ENCODE data around the gene TMEM256.
A peak's percentile ranks its signal among the peaks of the same experiment; 100 is the strongest.

TMEM256 gene

DNA sequence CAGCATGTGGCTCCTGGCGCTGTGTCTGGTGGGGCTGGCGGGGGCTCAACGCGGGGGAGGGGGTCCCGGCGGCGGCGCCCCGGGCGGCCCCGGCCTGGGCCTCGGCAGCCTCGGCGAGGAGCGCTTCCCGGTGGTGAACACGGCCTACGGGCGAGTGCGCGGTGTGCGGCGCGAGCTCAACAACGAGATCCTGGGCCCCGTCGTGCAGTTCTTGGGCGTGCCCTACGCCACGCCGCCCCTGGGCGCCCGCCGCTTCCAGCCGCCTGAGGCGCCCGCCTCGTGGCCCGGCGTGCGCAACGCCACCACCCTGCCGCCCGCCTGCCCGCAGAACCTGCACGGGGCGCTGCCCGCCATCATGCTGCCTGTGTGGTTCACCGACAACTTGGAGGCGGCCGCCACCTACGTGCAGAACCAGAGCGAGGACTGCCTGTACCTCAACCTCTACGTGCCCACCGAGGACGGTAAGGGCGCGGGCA lies 4.4 kb upstream of the TMEM256 start:
- no peaks in the 10 kb centered on the region for H3K9me3 Mint-ChIP-seq
- no peaks in the 10 kb centered on the region for H3K36me3 Mint-ChIP-seq (ENCODE audit: low read depth)
- no peak overlapping the region for H3K4me3 Mint-ChIP-seq
- peaks cover 27% of the 10 kb centered on the region for H3K27me3 Mint-ChIP-seq (ENCODE audit: low read depth)
- DNase-seq (ENCODE audit: low spot score), result no peak
- peaks cover 5% of the 10 kb centered on the region for H3K4me1 Mint-ChIP-seq (ENCODE audit: low read depth)
- no peak overlapping the region for H3K27ac Mint-ChIP-seq

- Mint-ChIP-seq H3K27me3 (ENCODE audit: low read depth) (peaks cover 27% of the 10 kb centered on the region), H3K9me3 (no peaks in the 10 kb centered on the region), H3K4me3 (no peak within 1 kb of the TSS), H3K36me3 (ENCODE audit: low read depth) (no peaks in the 10 kb centered on the region), H3K4me1 (ENCODE audit: low read depth) (peaks cover 10% of the 10 kb centered on the region), H3K27ac (no peak within 1 kb of the TSS)
- DNase-seq (ENCODE audit: low spot score), result no peak
Measured at GRCh38 chr17:7407485-7408251, 3.8 kb upstream of the TMEM256 start, which contains the start of gene NLGN2. Gene NLGN2, plus strand, starts transcription at chr17:7407845. Its CDS starts 411 bp downstream, at chr17:7408256.

DNA sequence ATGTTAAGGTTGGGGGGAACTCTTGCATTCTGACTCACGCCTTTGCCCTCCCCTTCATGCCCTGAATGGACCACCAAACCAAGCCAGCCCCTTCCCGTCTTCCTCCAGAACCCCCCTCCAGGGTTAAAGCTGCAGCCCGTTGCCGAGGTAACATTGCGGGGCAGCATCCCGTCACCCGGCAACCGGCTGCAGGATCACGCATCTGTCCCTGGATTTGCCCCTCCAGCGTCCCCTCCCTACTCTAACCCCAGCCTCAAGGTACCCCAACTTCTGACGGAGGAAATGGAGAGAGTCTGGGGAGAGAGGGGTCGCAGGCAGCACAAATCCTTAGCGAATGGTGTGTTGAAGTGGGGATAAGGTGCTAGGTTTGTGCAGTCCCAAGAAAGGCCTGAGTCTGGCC lies 3.2 kb upstream of the TMEM256 start:
- Mint-ChIP-seq H3K4me3 (no peak overlapping the region), H3K9me3 (no peaks in the 10 kb centered on the region), H3K27ac (no peak overlapping the region), H3K27me3 (ENCODE audit: low read depth) (peaks cover 27% of the 10 kb centered on the region), H3K4me1 (ENCODE audit: low read depth) (peaks cover 10% of the 10 kb centered on the region), H3K36me3 (ENCODE audit: low read depth) (no peaks in the 10 kb centered on the region)
- DNase-seq (ENCODE audit: low spot score), result no peak

DNA sequence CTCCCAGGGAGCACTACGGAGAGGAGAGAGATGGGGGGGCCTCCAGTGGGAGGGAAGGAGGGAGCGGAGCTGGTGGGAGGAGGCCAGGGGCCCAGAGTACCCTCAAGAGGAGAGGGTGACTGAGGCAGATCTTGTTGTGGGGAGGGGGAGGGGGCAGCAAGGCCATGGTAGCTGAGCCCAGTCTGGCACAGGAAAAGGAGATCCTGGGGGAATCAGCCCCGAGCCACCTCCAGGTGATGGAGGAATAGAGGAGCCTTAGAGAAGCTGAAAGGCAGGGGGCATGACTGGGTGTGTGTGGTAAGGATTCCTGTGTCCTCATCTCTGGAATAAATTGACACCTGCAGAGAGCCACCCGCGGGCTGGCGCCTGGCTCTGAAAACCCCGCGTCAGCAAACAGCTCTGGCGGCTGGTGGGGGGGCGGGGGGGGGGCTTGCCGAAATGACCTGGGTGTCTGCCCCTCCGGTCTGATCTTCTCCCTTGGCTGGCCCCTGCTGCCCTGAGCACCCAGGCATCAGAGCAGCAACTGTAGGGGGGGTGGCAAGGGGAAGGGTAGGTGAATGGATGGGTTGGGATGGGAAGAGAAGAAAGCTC lies 2.4 kb upstream of the TMEM256 start:
- peak overlapping the region; percentile 49 for H3K27ac Mint-ChIP-seq
- H3K36me3 Mint-ChIP-seq (ENCODE audit: low read depth), result peaks cover 4% of the 10 kb centered on the region
- peaks cover 10% of the 10 kb centered on the region for H3K4me1 Mint-ChIP-seq (ENCODE audit: low read depth)
- no peak for DNase-seq (ENCODE audit: low spot score)
- H3K4me3 Mint-ChIP-seq, result peak overlapping the region; percentile 68
- peaks cover 27% of the 10 kb centered on the region for H3K27me3 Mint-ChIP-seq (ENCODE audit: low read depth)
- no peaks in the 10 kb centered on the region for H3K9me3 Mint-ChIP-seq

- peaks cover 4% of the 10 kb centered on the region for H3K36me3 Mint-ChIP-seq (ENCODE audit: low read depth)
- H3K27ac Mint-ChIP-seq, result peak overlapping the region; percentile 49
- H3K4me1 Mint-ChIP-seq (ENCODE audit: low read depth), result peaks cover 10% of the 10 kb centered on the region
- H3K27me3 Mint-ChIP-seq (ENCODE audit: low read depth), result peaks cover 27% of the 10 kb centered on the region
- DNase-seq (ENCODE audit: low spot score), result no peak
- no peaks in the 10 kb centered on the region for H3K9me3 Mint-ChIP-seq
- peak overlapping the region; percentile 81 for H3K4me3 Mint-ChIP-seq
Measured at GRCh38 chr17:7405350-7406234, 1.7 kb upstream of the TMEM256 start.

GRCh38 chr17:7404737-7405349 lies 946 bp upstream of the TMEM256 start:
- peaks cover 27% of the 10 kb centered on the region for H3K27me3 Mint-ChIP-seq (ENCODE audit: low read depth)
- H3K27ac Mint-ChIP-seq, result peak overlapping the region; percentile 88
- H3K36me3 Mint-ChIP-seq (ENCODE audit: low read depth), result peaks cover 4% of the 10 kb centered on the region
- H3K4me1 Mint-ChIP-seq (ENCODE audit: low read depth), result peaks cover 10% of the 10 kb centered on the region
- H3K9me3 Mint-ChIP-seq, result no peaks in the 10 kb centered on the region
- H3K4me3 Mint-ChIP-seq, result peak overlapping the region; percentile 97
- no peak for DNase-seq (ENCODE audit: low spot score)

DNA sequence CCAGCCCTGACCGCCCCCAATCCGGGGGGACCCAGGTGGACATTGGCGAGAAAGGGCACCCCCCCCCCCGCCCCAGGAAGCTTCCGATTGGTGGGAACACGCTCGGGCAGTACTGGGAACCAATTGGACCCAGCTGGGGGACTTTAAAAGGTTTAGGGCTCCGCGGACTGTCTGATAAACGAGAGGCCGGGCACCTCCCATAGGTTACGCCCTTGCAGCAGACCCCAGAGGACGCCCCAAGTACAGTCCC lies 245 bp downstream of the TMEM256 start:
- peak overlapping the region; percentile 97 for H3K4me3 Mint-ChIP-seq

DNA sequence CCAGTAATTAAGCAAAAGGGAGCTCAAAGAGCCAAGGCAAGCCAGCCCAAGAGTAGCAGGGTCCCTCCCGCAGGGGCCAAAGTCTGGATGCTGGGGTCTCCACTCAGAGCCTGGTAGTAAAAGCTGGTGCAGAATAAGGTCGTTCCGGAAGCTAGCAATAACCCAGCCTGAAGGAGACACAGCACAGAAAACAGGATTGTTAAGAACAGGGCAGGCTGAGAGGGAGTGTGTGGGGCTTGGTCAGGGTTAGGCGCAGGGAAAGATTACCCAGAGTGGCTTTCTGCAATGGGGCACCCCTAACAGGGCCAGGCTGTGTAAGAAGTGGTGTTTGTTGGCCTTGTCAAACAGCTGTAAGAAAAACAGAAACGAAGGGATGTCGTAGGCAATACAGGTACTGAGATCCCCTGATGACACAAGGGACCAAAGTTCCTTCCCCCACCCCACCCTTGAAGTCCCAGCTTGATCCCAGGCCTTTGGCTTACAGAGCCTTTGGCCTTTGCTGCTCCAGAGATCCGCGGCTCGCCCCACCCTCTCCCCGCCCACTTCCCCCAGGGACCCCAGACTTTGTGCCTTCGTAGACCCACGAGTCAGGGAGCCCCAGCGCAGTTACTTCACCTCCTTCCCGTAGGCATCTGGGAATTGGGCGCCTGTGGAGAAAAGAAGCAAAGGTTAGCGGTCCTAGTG lies 712 bp downstream of the TMEM256 start:
- Mint-ChIP-seq H3K9me3 (no peaks in the 10 kb centered on the region), H3K4me3 (peak overlapping the region; percentile 97), H3K27ac (peak overlapping the region; percentile 88), H3K4me1 (ENCODE audit: low read depth) (peaks cover 10% of the 10 kb centered on the region), H3K36me3 (ENCODE audit: low read depth) (peaks cover 4% of the 10 kb centered on the region), H3K27me3 (ENCODE audit: low read depth) (peaks cover 20% of the 10 kb centered on the region)
- no peak for DNase-seq (ENCODE audit: low spot score)

More for the DNA sequence above, 245 bp downstream of the TMEM256 start:
- Mint-ChIP-seq H3K27me3 (ENCODE audit: low read depth) (peaks cover 20% of the 10 kb centered on the region), H3K27ac (peak overlapping the region; percentile 88), H3K36me3 (ENCODE audit: low read depth) (peaks cover 4% of the 10 kb centered on the region), H3K9me3 (no peaks in the 10 kb centered on the region), H3K4me1 (ENCODE audit: low read depth) (peaks cover 10% of the 10 kb centered on the region)
- no peak for DNase-seq (ENCODE audit: low spot score)

DNA sequence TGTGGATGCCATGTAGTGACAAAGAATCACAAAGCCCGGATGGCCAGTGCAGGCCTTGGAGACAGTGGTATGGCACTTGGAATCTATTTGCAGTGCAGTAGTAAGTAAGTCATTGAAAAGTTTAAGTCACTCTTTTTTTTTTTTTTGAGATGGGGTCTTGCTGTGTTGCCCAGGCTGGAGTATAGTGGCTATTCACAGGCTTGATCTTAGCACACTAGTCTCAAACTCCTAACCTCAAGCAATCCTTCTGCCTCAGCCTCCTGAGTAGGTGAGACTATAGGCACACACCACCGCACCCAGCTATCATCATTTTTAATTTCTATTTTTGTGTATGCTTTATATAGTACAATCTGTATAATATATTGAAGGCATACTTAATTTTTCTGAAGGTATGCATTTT lies 5.3 kb downstream of the TMEM256 start:
- peaks cover 13% of the 10 kb centered on the region for H3K4me1 Mint-ChIP-seq (ENCODE audit: low read depth)
- no peak overlapping the region for H3K27ac Mint-ChIP-seq
- H3K4me3 Mint-ChIP-seq, result no peak overlapping the region
- H3K27me3 Mint-ChIP-seq (ENCODE audit: low read depth), result no peaks in the 10 kb centered on the region
- no peak for DNase-seq (ENCODE audit: low spot score)
- H3K36me3 Mint-ChIP-seq (ENCODE audit: low read depth), result peaks cover 4% of the 10 kb centered on the region
- no peaks in the 10 kb centered on the region for H3K9me3 Mint-ChIP-seq

DNA sequence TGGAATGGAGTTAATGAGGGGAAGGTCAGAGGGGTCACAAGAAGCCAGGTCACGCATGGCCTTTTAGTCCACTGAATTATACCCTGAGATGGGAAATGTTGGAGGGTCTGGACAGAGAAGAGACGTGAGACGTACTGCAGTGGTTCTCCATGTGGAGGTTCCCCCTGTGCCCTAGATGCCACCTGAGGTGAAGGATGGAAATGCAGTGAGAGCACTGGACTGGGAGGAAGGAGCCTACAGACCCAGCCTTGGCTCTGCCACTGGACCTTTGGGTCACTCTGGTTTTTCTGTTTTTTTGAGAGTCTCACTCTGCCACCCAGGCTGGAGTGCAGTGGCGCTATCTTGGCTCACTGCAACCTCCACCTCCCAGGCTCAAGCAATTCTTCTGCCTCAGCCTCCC lies 7.8 kb downstream of the TMEM256 start:
- Mint-ChIP-seq H3K4me3 (peak overlapping the region; percentile 42), H3K36me3 (ENCODE audit: low read depth) (peaks cover 19% of the 10 kb centered on the region), H3K4me1 (ENCODE audit: low read depth) (peaks cover 20% of the 10 kb centered on the region), H3K27ac (peak overlapping the region; percentile 45), H3K27me3 (ENCODE audit: low read depth) (no peaks in the 10 kb centered on the region), H3K9me3 (no peaks in the 10 kb centered on the region)
- no peak for DNase-seq (ENCODE audit: low spot score)

- Mint-ChIP-seq H3K9me3 (no peaks in the 10 kb centered on the region), H3K36me3 (ENCODE audit: low read depth) (peaks cover 33% of the 10 kb centered on the region), H3K4me1 (ENCODE audit: low read depth) (peaks cover 20% of the 10 kb centered on the region), H3K27me3 (ENCODE audit: low read depth) (no peaks in the 10 kb centered on the region), H3K4me3 (peak within 1 kb of the TSS; percentile 97), H3K27ac (peak within 1 kb of the TSS; percentile 89)
- DNase-seq (ENCODE audit: low spot score), result peak; percentile 86
Measured at GRCh38 chr17:7394452-7395191, 9.3 kb downstream of the TMEM256 start, which contains the start of gene PLSCR3. Gene PLSCR3, minus strand, starts transcription at chr17:7394525. Its CDS starts 415 bp downstream, at chr17:7394110.

- peak; percentile 24 for DNase-seq (ENCODE audit: low spot score)
- Mint-ChIP-seq H3K9me3 (no peaks in the 10 kb centered on the region), H3K27me3 (ENCODE audit: low read depth) (no peaks in the 10 kb centered on the region), H3K27ac (peak overlapping the region; percentile 89), H3K4me3 (peak overlapping the region; percentile 97), H3K4me1 (ENCODE audit: low read depth) (peaks cover 20% of the 10 kb centered on the region), H3K36me3 (ENCODE audit: low read depth) (peaks cover 38% of the 10 kb centered on the region)
Measured at GRCh38 chr17:7393613-7394451, 10.1 kb downstream of the TMEM256 start.
